CD4-positive, alpha-beta T cell treated with Interferon alpha-2 for 1 hour (primary cell): ENCODE measurements around the gene ZBTB20.

ENCODE experiments used
- DNase-seq, 2 donors: peaks; one replicate each; pipeline ENCODE4 v3.0.0-alpha.2; 2020 to 2022

The ZBTB20 gene

GRCh38 chr3:114659109-114660061 is 487.7 kb downstream of the ZBTB20 start:
- DNase-seq, result no peak

GRCh38 chr3:114651555-114651954 is 495.5 kb downstream of the ZBTB20 start:
- no peak for DNase-seq

- DNase-seq, result no peak
Measured at GRCh38 chr3:114650808-114651207, 496.3 kb downstream of the ZBTB20 start.

- no peak for DNase-seq
Measured at GRCh38 chr3:114649331-114649730, 497.8 kb downstream of the ZBTB20 start.

GRCh38 chr3:114646526-114646925 is 500.6 kb downstream of the ZBTB20 start:
- DNase-seq, result no peak

GRCh38 chr3:114645392-114645791 is 501.7 kb downstream of the ZBTB20 start:
- no peak for DNase-seq

- no peak for DNase-seq
Measured at GRCh38 chr3:114644367-114644766, 502.7 kb downstream of the ZBTB20 start.

- DNase-seq, result no peak
Measured at GRCh38 chr3:114642951-114643741, 503.9 kb downstream of the ZBTB20 start.

- DNase-seq, result no peak
Measured at GRCh38 chr3:114640126-114640525, 507.0 kb downstream of the ZBTB20 start.

GRCh38 chr3:114639171-114639570 is 507.9 kb downstream of the ZBTB20 start:
- no peak for DNase-seq

- DNase-seq, result no peak
Measured at GRCh38 chr3:114635878-114636277, 511.2 kb downstream of the ZBTB20 start.

- DNase-seq, result no peak
Measured at GRCh38 chr3:114634635-114635034, 512.5 kb downstream of the ZBTB20 start.

- no peak for DNase-seq
Measured at GRCh38 chr3:114632757-114633424, 514.2 kb downstream of the ZBTB20 start.

- DNase-seq, result no peak
Measured at GRCh38 chr3:114627770-114628169, 519.3 kb downstream of the ZBTB20 start.

- DNase-seq, result no peak
Measured at GRCh38 chr3:114626751-114627150, 520.3 kb downstream of the ZBTB20 start.

GRCh38 chr3:114624571-114625181 is 522.4 kb downstream of the ZBTB20 start:
- no peak for DNase-seq

- DNase-seq, result no peak
Measured at GRCh38 chr3:114624047-114624445, 523.0 kb downstream of the ZBTB20 start.

- no peak for DNase-seq
Measured at GRCh38 chr3:114623420-114624046, 523.6 kb downstream of the ZBTB20 start.

- no peak for DNase-seq
Measured at GRCh38 chr3:114622001-114622400, 525.1 kb downstream of the ZBTB20 start.

GRCh38 chr3:114619771-114620170 is 527.3 kb downstream of the ZBTB20 start:
- DNase-seq, result no peak

GRCh38 chr3:114615523-114616085 is 531.5 kb downstream of the ZBTB20 start:
- no peak for DNase-seq
